PC-9 (cell line): Measurements from ENCODE around the gene SLC25A20.

Experiments
- CTCF ChIP-seq: fragments of 200-600 bp; sonication (generic); conservative IDR thresholded peaks from 2 replicates; pipeline ENCODE4 v1.6.1; 2017; ENCODE audit warnings: mixed run types, antibody characterized with exemption, mild to moderate bottlenecking, moderate library complexity
- EZH2 ChIP-seq: fragments of 200-600 bp; sonication (generic); IDR thresholded peaks from 2 replicates; pipeline ENCODE4 v1.8.0; 2017; ENCODE audit warnings: antibody characterized with exemption, low read depth

- TF ChIP-seq CTCF (no peak), EZH2 (no peak)
These were observed 42.8 kb downstream of the SLC25A20 start for GRCh38 chr3:48855681-48856447.
